H1 (cell line): Measurements from ENCODE around the gene SLN. TPM values are rescaled to one million over a fixed set of nuclear protein-coding genes. Genes with fewer than 3 reads are reported as not detected.

Experiments used
- CTCF ChIA-PET: fragments of 300-600 bp; sonication (Branson Sonifier 250); formaldehyde crosslinking; loops from one replicate; lab custom pipeline; 2021; ENCODE audit not compliant: partially characterized antibody; lab: Charles Lee
- POLR2A ChIA-PET: fragments of 300-600 bp; sonication (Branson Sonifier 250); formaldehyde crosslinking; loops from one replicate; lab custom pipeline; 2021; ENCODE audit warnings: inconsistent platforms; ENCODE audit not compliant: partially characterized antibody; lab: Charles Lee
- DNase-seq, 2 experiments: peaks; one replicate each; pipeline versions ENCODE4 v3.0.0 to v3.0.0-alpha.2; 2010 to 2022; ENCODE audit warnings: low spot score in 2 of 2, low read depth in 1 of 2, mixed read lengths in 1 of 2
- FAIRE-seq: peaks from 2 replicates; lab custom pipeline; 2011; peaks lifted over from hg19 to GRCh38; lab: Jason Lieb, UNC
- H2AFZ ChIP-seq: 2 replicates; pipeline ENCODE4 v1.8.1; 2012; ENCODE audit warnings: low read length, inconsistent platforms
- H2AK5ac ChIP-seq: 2 replicates; pipeline ENCODE4 v1.6.1; 2013; ENCODE audit warnings: low read depth, low read length
- H2BK120ac ChIP-seq: replicated peaks from 2 replicates; pipeline ENCODE3; 2013; ENCODE audit warnings: low read depth, low read length, inconsistent platforms
- H2BK12ac ChIP-seq: 2 replicates; pipeline ENCODE4 v1.6.1; 2013; ENCODE audit warnings: low read depth, low read length
- H2BK15ac ChIP-seq: 2 replicates; pipeline ENCODE4 v1.6.1; 2013; ENCODE audit warnings: low read length
- H2BK20ac ChIP-seq: 2 replicates; pipeline ENCODE4 v1.6.1; 2013; ENCODE audit warnings: low read length
- H2BK5ac ChIP-seq: 2 replicates; pipeline ENCODE4 v1.6.1; 2013; ENCODE audit warnings: low read depth, low read length
- H3K14ac ChIP-seq: 2 replicates; pipeline ENCODE4 v1.6.1; 2013; ENCODE audit warnings: inconsistent platforms; ENCODE audit not compliant: insufficient read length
- H3K18ac ChIP-seq: 2 replicates; pipeline ENCODE4 v1.6.1; 2013; ENCODE audit warnings: low read length; ENCODE audit errors: extremely low read depth
- H3K23ac ChIP-seq: 2 replicates; pipeline ENCODE4 v1.6.1; 2013; ENCODE audit warnings: inconsistent platforms; ENCODE audit not compliant: insufficient read length
- H3K23me2 ChIP-seq: 2 replicates; pipeline ENCODE4 v1.6.1; 2013; ENCODE audit warnings: low read depth, low read length
- H3K27ac ChIP-seq: 2 replicates; pipeline ENCODE4 v1.6.1; 2011; ENCODE audit warnings: low read depth, low read length, inconsistent platforms
- H3K27me3 ChIP-seq, 4 experiments: replicated peaks in 1 of 4; 1 replicate in 1 of 4; 2 replicates in 3 of 4; pipeline versions ENCODE4 v1.6.1 to v1.8.1; 2011 to 2013; ENCODE audit warnings: low read length in 3 of 4, mild to moderate bottlenecking in 3 of 4, inconsistent platforms in 2 of 4, mixed read lengths in 2 of 4, moderate library complexity in 1 of 4; ENCODE audit not compliant: control insufficient read depth in 3 of 4, insufficient read depth in 3 of 4; ENCODE audit errors: extremely low read depth in 1 of 4
- H3K36me3 ChIP-seq, 4 experiments: 2 replicates each; pipeline versions ENCODE4 v1.6.1 to v1.8.1; 2011 to 2013; ENCODE audit warnings: mild to moderate bottlenecking in 4 of 4, low read length in 3 of 4, moderate library complexity in 2 of 4, control low read depth in 1 of 4, inconsistent platforms in 1 of 4; ENCODE audit not compliant: insufficient read depth in 4 of 4, control insufficient read depth in 2 of 4
- H3K4ac ChIP-seq: replicated peaks from 2 replicates; pipeline ENCODE3; 2013; ENCODE audit warnings: low read length, low read depth, mixed read lengths, inconsistent platforms; ENCODE audit not compliant: insufficient read length
- H3K4me1 ChIP-seq, 4 experiments: replicated peaks in 1 of 4; 1 replicate in 1 of 4; 2 replicates in 3 of 4; pipeline versions ENCODE4 v1.6.1 to v1.8.1; 2011 to 2013; ENCODE audit warnings: low read length in 3 of 4, inconsistent platforms in 2 of 4, mixed read lengths in 1 of 4; ENCODE audit not compliant: insufficient read depth in 4 of 4, control insufficient read depth in 3 of 4
- H3K4me2 ChIP-seq, 2 experiments: 2 replicates each; pipeline versions ENCODE4 v1.6.1 to v1.8.1; 2011 to 2013; ENCODE audit warnings: low read depth in 2 of 2, low read length in 2 of 2, control low read depth in 1 of 2, inconsistent platforms in 1 of 2, mild to moderate bottlenecking in 1 of 2; ENCODE audit not compliant: insufficient read depth in 1 of 2
- H3K4me3 ChIP-seq, 4 experiments: fragments of 200-600, 300-600 bp in 1 of 4; sonication (generic), shearing (Covaris generic), sonication (Bioruptor Twin) in 1 of 4; 2 replicates each; pipeline versions ENCODE4 v1.5.1 to v1.8.1; 2011 to 2016; ENCODE audit warnings: low read length in 4 of 4, low read depth in 3 of 4, control low read depth in 2 of 4, inconsistent platforms in 2 of 4, mild to moderate bottlenecking in 2 of 4, mixed read lengths in 1 of 4, moderate library complexity in 1 of 4; ENCODE audit not compliant: insufficient read depth in 2 of 4; ENCODE audit errors: extremely low read depth in 1 of 4
- H3K56ac ChIP-seq: replicated peaks from 2 replicates; pipeline ENCODE3; 2013; ENCODE audit warnings: low read depth, mild to moderate bottlenecking, mixed read lengths, low read length, inconsistent platforms; ENCODE audit not compliant: insufficient read length
- H3K79me1 ChIP-seq: 2 replicates; pipeline ENCODE4 v1.6.1; 2013; ENCODE audit warnings: low read depth, low read length, control low read depth
- H3K79me2 ChIP-seq, 2 experiments: 2 replicates each; pipeline versions ENCODE4 v1.6.1 to v1.8.1; 2012 to 2013; ENCODE audit warnings: low read length in 2 of 2, mild to moderate bottlenecking in 2 of 2, inconsistent platforms in 1 of 2; ENCODE audit not compliant: insufficient read depth in 2 of 2, control insufficient read depth in 1 of 2
- H3K9ac ChIP-seq, 4 experiments: replicated peaks in 1 of 4; 1 replicate in 1 of 4; 2 replicates in 3 of 4; pipeline versions ENCODE4 v1.6.1 to v1.8.1; 2011 to 2013; ENCODE audit warnings: low read depth in 3 of 4, low read length in 3 of 4, control low read depth in 2 of 4, mild to moderate bottlenecking in 2 of 4, moderate library complexity in 2 of 4, inconsistent platforms in 1 of 4; ENCODE audit errors: extremely low read depth in 1 of 4
- H3K9me3 ChIP-seq, 2 experiments: 2 replicates each; pipeline versions ENCODE4 v1.6.1 to v1.8.1; 2012 to 2013; ENCODE audit warnings: mild to moderate bottlenecking in 2 of 2, moderate library complexity in 2 of 2, control low read depth in 1 of 2, inconsistent platforms in 1 of 2, low read depth in 1 of 2, low read length in 1 of 2, mixed read lengths in 1 of 2; ENCODE audit not compliant: insufficient read depth in 2 of 2
- H4K20me1 ChIP-seq, 2 experiments: replicated peaks in 1 of 2; 2 replicates each; pipeline versions ENCODE3 to v1.8.1; 2011 to 2013; ENCODE audit warnings: inconsistent platforms in 2 of 2, low read length in 2 of 2, mild to moderate bottlenecking in 1 of 2; ENCODE audit not compliant: insufficient read depth in 2 of 2, control insufficient read depth in 1 of 2
- H4K5ac ChIP-seq: 2 replicates; pipeline ENCODE4 v1.6.1; 2013; ENCODE audit warnings: low read length, low read depth, mixed read lengths, inconsistent platforms; ENCODE audit not compliant: insufficient read length
- H4K8ac ChIP-seq: 2 replicates; pipeline ENCODE4 v1.8.0; 2013; ENCODE audit warnings: mild to moderate bottlenecking, moderate library complexity, low read length, inconsistent platforms; ENCODE audit not compliant: insufficient read depth; ENCODE audit errors: extremely low read depth
- H4K91ac ChIP-seq: replicated peaks from 2 replicates; pipeline ENCODE3; 2013; ENCODE audit warnings: low read length, mixed read lengths, inconsistent platforms; ENCODE audit not compliant: insufficient read length
- BCL11A ChIP-seq, 2 experiments: IDR thresholded peaks; one replicate each; pipeline ENCODE4 v1.6.1; 2011; ENCODE audit warnings: low read depth in 2 of 2, low read length in 2 of 2, mild to moderate bottlenecking in 2 of 2
- CHD1 ChIP-seq: IDR thresholded peaks from 2 replicates; pipeline ENCODE4 v1.6.1; 2012; ENCODE audit warnings: low read depth, low read length, improper control_type of control experiment
- EGR1 ChIP-seq: IDR thresholded peaks from 2 replicates; pipeline ENCODE4 v1.6.1; 2011; ENCODE audit warnings: low read depth, low read length, borderline replicate concordance
- FOSL1 ChIP-seq: IDR thresholded peaks from 2 replicates; pipeline ENCODE4 v1.6.1; 2011; ENCODE audit warnings: mild to moderate bottlenecking, low read depth, low read length, moderate library complexity; ENCODE audit not compliant: insufficient read depth
- GABPA ChIP-seq: IDR thresholded peaks from 2 replicates; pipeline ENCODE4 v1.6.1; 2011; ENCODE audit warnings: mild to moderate bottlenecking, low read length, moderate library complexity, borderline replicate concordance; ENCODE audit not compliant: insufficient read depth
- KDM4A ChIP-seq: IDR thresholded peaks from one replicate; pipeline ENCODE4 v1.7.1; 2012; ENCODE audit warnings: low read depth, mild to moderate bottlenecking, moderate library complexity, low read length, inconsistent platforms; ENCODE audit not compliant: severe bottlenecking
- RAD21 ChIP-seq, 2 experiments: IDR thresholded peaks in 1 of 2; conservative IDR thresholded peaks in 1 of 2; 2 replicates each; pipeline ENCODE4 v1.6.1; 2011; ENCODE audit warnings: low read depth in 2 of 2, low read length in 2 of 2, improper control_type of control experiment in 1 of 2, inconsistent platforms in 1 of 2, mild to moderate bottlenecking in 1 of 2, moderate library complexity in 1 of 2
- SIN3A ChIP-seq, 2 experiments: IDR thresholded peaks in 1 of 2; conservative IDR thresholded peaks in 1 of 2; 2 replicates each; pipeline ENCODE4 v1.6.1; 2011 to 2012; ENCODE audit warnings: low read length in 2 of 2, improper control_type of control experiment in 1 of 2, low read depth in 1 of 2, mild to moderate bottlenecking in 1 of 2
- SP4 ChIP-seq: IDR thresholded peaks from 2 replicates; pipeline ENCODE4 v1.6.1; 2012; ENCODE audit warnings: low read length, inconsistent platforms
- YY1 ChIP-seq: IDR thresholded peaks from 2 replicates; pipeline ENCODE4 v1.6.1; 2011; ENCODE audit warnings: low read depth, mild to moderate bottlenecking, low read length
- WGBS, 2 experiments: shearing (Covaris generic) in 1 of 2; methylation state at CpG; one replicate each; pipeline versions ENCODE4 v1.1.6 to v1.1.7; 2013 to 2015; ENCODE audit warnings: low lambda C conversion rate in 2 of 2, mixed read lengths in 2 of 2, inconsistent platforms in 1 of 2, low coverage in 1 of 2, missing lambda C conversion rate in 1 of 2; ENCODE audit not compliant: insufficient replicate concordance in 2 of 2, insufficient coverage in 1 of 2, insufficient read length in 1 of 2; ENCODE audit errors: extremely low coverage in 1 of 2, missing lambda C conversion rate in 1 of 2; 5-methylcytosine and 5-hydroxymethylcytosine counted together
- polyA plus RNA-seq, 7 experiments: library from polyadenylated mRNA; depleted of rRNA in 3 of 7; stranded (reverse) in 5 of 7; unstranded in 2 of 7; fragments of >200 nt in 5 of 7; fragments of 200-250 nt in 2 of 7; gene quantifications; 1 replicate in 5 of 7; 2 replicates in 1 of 7; 4 replicates in 1 of 7; pipeline versions ENCODE4 v1.2.1 to v1.2.3, GENCODE V29; 2011 to 2013; ENCODE audit warnings: missing spikeins in 2 of 7, mixed read lengths in 2 of 7
- total RNA-seq: library from RNA; stranded (reverse); fragmentation: NEBNext Ultra II Directional; extraction: Animal tissue kit (Norgen Biotek cat#: 25700); gene quantifications from 2 replicates; pipeline ENCODE4 v1.2.1, GENCODE V29; 2021
- TF ChIP-seq, protein P1 (sequence below), 3 experiments: IDR thresholded peaks; 1 replicate in 2 of 3; 2 replicates in 1 of 3; pipeline versions ENCODE4 v1.5.1 to v1.6.1; 2011; ENCODE audit warnings: low read length in 3 of 3, mild to moderate bottlenecking in 3 of 3, inconsistent platforms in 2 of 3, low read depth in 1 of 3, moderate library complexity in 1 of 3; ENCODE audit not compliant: insufficient read depth in 1 of 3; ENCODE audit errors: control extremely low read depth in 1 of 3

SLN gene
- total and polyA plus RNA-seq, 2 of the 8 experiments (the other 6 are each of a cell fraction or from before 2014, with no cell fraction given) = not detected

DNA sequence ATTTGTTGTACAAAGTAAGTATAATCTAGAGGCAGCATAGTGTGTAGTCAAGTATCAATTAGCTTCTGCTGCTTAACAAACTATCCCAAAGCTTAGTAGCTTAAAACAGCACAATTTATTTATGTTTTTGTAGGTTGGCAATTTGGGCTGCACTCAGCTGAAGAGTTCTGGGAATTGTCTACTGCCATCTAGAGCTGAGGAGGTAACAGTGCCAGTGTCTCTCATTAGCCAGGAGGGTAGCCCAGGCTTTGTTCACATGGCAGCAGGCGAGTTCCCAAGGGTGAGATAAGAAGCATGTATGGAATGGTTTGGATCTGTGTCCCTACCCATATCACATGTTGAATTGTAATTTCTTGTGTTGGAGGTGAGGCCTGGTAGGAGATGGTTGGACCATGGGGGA, 45.8 kb upstream of the SLN start:
- H3K4me3 ChIP-seq = no peak overlapping the region
- WGBS, 2 experiments = 93% methylated on average over 1 of the region's 1 CpG; no CpG with 5 or more reads in 1 of the 2 experiments
- CTCF ChIA-PET = interaction anchor here (0.6 to 8.5 kb wide), 8 partner anchors 11 to 200 kb away, joined by 3 to 82 read pairs (median 4); no protein-coding TSS in a partner anchor
- TF ChIP-seq, protein P1, sequence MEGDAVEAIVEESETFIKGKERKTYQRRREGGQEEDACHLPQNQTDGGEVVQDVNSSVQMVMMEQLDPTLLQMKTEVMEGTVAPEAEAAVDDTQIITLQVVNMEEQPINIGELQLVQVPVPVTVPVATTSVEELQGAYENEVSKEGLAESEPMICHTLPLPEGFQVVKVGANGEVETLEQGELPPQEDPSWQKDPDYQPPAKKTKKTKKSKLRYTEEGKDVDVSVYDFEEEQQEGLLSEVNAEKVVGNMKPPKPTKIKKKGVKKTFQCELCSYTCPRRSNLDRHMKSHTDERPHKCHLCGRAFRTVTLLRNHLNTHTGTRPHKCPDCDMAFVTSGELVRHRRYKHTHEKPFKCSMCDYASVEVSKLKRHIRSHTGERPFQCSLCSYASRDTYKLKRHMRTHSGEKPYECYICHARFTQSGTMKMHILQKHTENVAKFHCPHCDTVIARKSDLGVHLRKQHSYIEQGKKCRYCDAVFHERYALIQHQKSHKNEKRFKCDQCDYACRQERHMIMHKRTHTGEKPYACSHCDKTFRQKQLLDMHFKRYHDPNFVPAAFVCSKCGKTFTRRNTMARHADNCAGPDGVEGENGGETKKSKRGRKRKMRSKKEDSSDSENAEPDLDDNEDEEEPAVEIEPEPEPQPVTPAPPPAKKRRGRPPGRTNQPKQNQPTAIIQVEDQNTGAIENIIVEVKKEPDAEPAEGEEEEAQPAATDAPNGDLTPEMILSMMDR (IDR thresholded peaks at IDR 0.05; ENCODE audit: control extremely low read depth in 1 of 3, insufficient read depth in 1 of 3, low read depth in 1 of 3, low read length in 3 of 3) = peak; percentile 25 to 63 (median 37)
- TF ChIP-seq SP4 (no peak), YY1 (no peak), RAD21 (IDR thresholded peaks at IDR 0.05 in 1 of 2, conservative IDR thresholded peaks at IDR 0.05 in 1 of 2; ENCODE audit: low read depth in 2 of 2, low read length in 2 of 2) (peak; percentile 27 to 51; a peak in 3 of 4 replicates), EGR1 (no peak), KDM4A (no peak), FOSL1 (no peak), SIN3A (conservative IDR thresholded peaks at IDR 0.05 in 1 of 2, IDR thresholded peaks at IDR 0.05 in 1 of 2; ENCODE audit: low read depth in 1 of 2, low read length in 2 of 2) (no peak), CHD1 (no peak), GABPA (no peak), BCL11A (IDR thresholded peaks at IDR 0.05; ENCODE audit: low read depth in 2 of 2, low read length in 2 of 2) (no peak)

More for the DNA sequence above, 45.8 kb upstream of the SLN start:
- Histone ChIP-seq H2BK5ac (no peak overlapping the region), H3K4ac (no peak overlapping the region), H3K23ac (no peak overlapping the region), H3K9ac (no peak overlapping the region), H2BK15ac (no peak overlapping the region), H3K27ac (no peak overlapping the region), H2AFZ (0 out of 2 replicates have a peak overlapping the region, but pooled peaks have one; percentile 7), H2BK12ac (no peak overlapping the region), H3K56ac (no peak overlapping the region), H4K5ac (no peak overlapping the region), H3K36me3 (no peaks in the 10 kb centered on the region), H3K4me2 (no peak overlapping the region), H3K14ac (no peak overlapping the region), H4K91ac (no peak overlapping the region), H3K23me2 (no peaks in the 10 kb centered on the region), H3K27me3 (no peaks in the 10 kb centered on the region), H3K79me2 (no peaks in the 10 kb centered on the region), H3K18ac (no peak overlapping the region), H3K79me1 (no peaks in the 10 kb centered on the region), H2BK120ac (no peak overlapping the region), H2BK20ac (no peak overlapping the region), H3K9me3 (no peaks in the 10 kb centered on the region), H2AK5ac (no peak overlapping the region), H4K20me1 (no peaks in the 10 kb centered on the region), H4K8ac (no peak overlapping the region), H3K4me1 (no peaks in the 10 kb centered on the region)
- POLR2A ChIA-PET = no interaction called here
- DNase-seq = no peak
- peak; percentile 7 for FAIRE-seq
